Measurements from ENCODE around the gene SLC28A1.
A peak's percentile ranks its signal among the peaks of the same experiment; 100 is the strongest.

Gene SLC28A1

GRCh38 chr15:84944861-84945260 is 60.4 kb downstream of the SLC28A1 start:
- no peak for DNase-seq

DNA sequence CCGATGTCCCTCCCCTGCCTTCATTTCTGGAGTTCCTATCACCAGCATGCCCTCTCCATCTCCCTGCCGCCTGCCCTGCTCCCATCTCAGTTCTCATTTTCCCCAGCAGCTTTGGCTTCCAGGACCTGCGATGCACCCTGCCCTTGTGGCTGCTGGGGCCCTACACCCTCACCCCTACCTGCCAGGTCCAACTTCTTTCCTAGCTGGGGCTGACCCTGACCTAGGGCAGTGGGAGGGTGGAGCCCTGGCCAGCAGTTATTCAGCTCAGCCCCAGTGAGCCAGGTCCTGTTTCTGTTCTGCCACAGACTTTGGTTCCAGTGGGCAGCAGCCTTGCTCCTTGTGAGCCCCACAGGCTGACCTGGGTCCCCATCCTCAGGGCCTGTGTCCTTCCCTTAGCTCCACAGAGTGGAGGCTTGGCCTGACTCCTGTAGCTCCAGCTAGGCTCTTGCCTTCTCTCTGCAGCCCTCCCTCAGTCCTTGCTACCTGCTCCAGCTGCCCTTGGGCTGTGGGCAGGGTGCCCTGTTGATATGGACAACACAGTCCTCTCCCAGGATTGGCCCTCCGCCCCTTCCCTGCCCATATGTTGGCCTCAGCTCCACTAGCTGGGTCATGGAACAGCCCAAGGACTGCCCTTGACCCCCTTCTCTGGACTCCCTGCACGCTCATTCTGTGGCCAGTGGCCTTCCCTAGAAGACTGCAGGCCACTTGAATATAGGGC is 62.5 kb downstream of the SLC28A1 start:
- no peak for DNase-seq

DNA sequence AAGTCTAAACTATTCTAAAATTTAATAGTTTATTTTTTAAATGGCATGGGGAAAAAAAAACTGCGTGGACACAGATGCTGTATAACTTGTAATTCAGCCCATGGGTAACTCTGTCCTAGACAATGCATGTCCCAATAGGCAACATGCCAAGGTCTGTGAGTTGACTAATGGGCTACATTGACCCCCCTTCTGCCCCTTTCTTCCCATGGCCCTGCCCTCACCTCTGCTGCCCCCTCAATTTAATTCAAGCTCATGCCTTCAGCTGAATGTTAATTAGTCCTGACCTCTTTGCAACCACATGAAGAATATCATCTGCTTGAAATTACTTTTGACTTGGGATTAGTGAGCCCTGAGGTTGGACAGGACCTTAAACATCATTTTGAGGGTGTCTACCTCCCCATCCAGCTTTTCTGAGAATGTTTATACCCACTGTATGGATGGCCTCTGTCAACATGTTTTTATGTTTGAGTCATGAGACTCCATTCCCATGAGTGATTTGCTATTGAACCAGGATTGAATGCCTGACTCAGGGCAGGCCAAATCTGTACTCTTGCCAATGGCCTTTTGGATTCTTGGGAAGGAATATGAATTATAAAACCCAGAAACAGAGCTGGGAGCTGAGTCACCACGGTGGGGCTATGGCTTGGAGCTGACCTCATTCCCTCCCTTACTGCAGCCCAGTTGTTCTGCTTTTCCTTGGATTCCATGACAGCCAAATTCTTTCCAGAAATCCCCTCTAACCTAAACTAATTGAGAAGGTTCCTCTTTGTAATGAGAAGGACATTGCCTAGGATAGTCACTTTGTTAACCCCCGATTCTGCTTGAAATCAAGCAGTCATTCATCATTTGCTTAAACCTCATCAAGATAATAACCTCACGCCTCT is 63.7 kb downstream of the SLC28A1 start:
- no peak for DNase-seq

DNA sequence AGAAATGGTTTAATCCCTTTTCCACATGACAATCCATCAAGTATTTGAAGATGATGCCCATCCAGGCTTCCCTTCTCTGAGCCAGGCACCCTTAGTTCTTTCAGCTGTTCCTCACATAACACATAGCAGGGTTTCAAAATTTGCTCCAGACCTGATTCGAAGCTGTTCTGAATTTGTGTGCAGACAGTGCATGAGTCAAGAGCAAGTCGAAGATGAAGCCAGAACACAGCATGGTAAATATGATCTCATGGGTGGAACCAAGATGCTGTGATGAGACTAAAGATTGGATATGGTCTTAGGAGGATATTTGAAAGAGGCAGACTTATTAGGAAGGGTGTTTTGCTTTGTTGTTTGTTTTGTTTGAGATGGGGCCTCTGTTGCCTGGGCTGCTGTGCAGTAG is 64.6 kb downstream of the SLC28A1 start:
- DNase-seq, result no peak

DNA sequence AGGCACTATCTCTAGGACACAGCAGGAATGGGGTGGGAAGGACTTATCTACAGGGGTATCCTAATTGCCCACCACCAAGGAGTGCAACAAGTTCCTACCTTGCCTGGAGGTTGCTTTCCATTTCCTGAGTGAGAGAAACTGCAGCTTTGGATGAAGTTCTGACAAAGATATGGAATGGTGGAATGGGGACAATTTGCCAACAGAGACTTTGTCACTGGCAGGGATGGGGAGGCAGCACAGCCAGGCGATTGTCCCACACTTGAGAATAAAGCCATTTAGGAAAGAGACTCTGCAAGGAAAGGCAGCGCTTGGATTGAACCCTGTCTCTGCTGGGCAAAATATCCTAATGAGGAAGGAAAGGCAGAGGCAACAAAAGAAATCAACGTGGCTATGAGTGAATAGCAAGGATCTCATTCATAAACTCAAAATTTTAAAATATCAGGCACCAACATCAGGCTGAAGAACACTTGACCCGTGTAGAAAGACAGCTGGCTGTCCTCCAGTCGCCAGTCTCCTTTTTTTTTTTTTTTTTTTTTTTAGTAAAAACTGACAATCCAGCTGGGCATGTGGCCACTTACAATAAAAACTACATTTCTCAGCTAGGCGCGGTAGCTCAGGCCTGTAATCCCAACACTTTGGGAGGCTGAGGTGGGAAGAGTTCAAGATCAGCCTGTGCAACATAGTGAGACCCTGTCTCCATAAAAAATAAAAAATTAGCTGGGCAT is 65.5 kb downstream of the SLC28A1 start:
- DNase-seq, result no peak

GRCh38 chr15:84950570-84951111 is 66.2 kb downstream of the SLC28A1 start:
- DNase-seq, result no peak

DNA sequence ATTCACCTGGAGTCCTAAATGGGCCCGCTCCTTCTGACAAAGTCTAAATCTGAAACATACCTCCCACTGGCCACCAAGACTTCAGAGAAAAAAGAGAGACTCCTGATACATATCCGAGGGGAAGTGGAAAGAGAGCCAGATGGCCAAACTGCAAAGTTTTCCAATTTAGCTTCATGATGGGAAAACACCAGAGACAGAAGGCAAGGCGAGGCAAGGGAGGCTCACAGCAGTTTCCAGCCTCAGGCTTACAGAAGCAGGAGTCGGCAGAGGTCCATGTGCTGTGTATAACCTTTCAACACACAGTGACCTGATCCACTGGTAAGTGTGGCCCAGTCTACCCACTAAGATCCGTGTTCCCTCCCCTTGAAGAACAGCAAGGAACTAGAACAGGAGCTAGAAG is 67.3 kb downstream of the SLC28A1 start:
- DNase-seq, result no peak

- no peak for DNase-seq
Measured at GRCh38 chr15:84953136-84953535, 68.7 kb downstream of the SLC28A1 start.

DNA sequence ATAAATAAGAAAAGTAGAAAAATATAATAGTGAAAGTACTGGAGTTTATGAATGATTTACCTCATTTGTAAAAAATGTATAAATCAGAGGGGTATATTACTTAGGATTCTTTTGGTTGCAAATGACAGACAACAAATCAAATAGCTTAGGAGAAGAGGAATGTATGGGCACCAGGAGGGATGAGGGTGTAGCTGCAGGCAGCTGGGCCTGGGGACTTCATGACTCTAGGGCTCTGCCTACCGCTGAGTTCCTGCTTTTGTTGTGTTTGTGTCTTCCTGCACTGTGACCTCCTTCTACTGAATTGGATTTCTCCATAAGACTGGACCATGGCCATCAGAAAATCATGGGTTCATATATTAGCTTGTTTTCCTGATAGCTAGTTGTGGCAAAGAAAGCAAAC is 69.3 kb downstream of the SLC28A1 start:
- no peak for DNase-seq

DNA sequence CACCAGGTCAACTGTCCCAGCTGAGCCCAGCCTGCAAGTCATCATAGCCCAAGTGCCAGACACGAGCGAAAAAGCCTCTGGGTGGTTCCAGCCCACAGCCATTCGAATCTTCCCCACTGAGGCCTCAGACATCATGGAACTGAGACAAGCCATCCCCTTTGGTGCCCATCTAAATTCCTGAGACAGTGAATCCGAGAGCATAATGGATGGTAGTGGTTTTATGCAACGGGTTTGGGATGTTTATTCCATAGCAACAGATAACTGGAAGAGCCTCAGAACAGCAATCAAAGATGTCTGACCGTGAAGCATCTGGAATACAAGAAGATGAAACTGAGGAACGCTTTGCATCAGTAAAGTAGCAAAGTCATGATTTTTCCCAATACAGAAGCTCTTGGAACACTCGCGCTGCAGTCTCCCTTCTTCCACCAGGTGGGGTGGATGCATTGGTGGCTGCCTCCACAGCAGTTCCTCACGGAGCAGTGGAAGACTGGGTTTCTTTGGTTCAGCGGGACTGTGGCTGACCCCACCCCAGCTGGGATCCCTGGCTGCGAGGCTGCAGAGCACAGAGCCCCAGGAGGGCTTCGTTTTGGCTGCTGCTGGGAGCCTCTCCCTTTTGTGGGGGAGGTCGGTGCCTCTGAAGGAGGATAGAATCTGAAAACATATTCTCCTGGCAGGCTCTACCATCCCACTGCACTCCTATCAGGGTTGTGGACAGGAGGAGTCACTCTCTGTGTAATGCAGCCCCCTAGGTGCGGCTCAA is 70.8 kb downstream of the SLC28A1 start:
- DNase-seq, result peak; percentile 57

DNA sequence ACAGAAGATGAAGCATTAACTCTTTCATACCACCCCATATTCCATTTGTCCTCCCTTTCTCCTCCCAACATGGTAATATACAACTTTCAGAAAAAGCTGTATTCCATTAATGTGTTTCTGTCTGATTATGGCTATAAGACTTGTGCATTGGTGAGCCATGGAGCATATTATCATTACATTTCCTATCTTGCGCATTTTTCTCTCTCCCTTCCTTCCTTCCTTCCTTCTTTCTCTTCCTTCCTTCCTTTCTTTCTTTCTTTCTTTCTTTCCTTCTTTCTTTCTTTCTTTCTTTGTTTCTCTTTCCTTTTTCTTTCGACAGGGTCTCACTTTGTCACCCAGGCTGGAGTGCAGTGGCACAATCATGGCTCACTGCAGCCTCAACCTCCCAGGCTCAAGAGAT is 71.7 kb downstream of the SLC28A1 start:
- no peak for DNase-seq

GRCh38 chr15:84960391-84961113 is 76.1 kb downstream of the SLC28A1 start:
- no peak for DNase-seq

GRCh38 chr15:84961114-84961452 is 76.6 kb downstream of the SLC28A1 start:
- DNase-seq, result no peak

- no peak for DNase-seq
Measured at GRCh38 chr15:84961707-84962106, 77.2 kb downstream of the SLC28A1 start.

DNA sequence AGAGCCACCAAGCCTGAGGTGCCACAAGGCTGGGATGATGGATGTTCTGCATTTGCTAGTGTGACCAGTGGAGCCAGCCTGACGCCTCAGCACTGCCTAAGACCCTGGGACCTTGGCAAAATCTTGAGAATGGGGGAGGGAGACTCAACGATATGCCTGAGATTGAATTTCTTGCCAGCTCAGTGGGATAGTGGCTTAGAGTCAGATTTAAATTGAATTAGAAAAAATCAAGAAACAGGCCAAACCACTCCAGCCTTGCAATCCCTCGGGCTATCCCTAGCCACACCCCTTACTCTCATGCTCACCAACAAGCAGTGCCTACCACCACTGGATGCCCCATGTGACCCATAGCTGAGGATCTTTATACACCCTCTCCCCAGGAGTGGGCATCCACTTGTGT is 78.5 kb downstream of the SLC28A1 start:
- DNase-seq, result no peak

DNA sequence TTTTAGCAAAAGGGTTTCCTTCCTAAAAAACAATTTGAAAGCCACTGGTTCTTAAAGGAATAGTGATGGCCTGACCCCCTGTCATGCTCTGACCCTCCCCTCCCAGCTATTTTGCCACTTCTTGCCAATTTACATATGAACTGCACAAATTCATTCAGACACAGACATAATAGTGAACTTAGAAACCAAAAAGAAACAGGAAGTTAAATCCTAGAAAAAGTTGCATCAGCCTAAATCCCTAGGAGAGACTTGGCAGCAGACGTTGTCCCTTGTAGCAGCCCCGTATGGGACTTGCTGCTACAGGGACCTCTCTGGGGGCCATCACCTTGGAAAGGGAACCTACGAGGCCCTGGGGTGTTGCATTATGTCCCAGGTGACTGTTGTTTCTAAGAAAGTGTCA is 82.9 kb downstream of the SLC28A1 start:
- DNase-seq, result no peak

DNA sequence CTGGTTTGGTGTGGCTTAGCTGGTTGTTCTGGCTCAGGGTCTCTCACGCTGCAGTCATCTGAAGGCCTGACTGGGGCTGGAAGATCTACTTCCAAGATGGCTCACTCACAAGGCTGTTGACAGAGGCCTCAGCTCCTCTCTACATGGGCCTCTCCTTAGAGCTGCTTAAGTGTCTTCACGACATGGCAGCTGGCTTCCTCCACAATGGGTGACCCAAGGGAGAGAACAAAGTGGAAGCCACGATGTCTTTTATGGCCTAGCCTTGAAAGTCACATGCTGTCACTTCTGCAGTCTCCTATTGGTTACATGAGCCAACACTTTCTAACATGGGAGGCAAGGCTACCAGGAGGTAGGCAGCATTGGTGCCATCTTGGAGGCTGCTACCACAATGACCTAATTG is 83.8 kb downstream of the SLC28A1 start:
- no peak for DNase-seq

DNA sequence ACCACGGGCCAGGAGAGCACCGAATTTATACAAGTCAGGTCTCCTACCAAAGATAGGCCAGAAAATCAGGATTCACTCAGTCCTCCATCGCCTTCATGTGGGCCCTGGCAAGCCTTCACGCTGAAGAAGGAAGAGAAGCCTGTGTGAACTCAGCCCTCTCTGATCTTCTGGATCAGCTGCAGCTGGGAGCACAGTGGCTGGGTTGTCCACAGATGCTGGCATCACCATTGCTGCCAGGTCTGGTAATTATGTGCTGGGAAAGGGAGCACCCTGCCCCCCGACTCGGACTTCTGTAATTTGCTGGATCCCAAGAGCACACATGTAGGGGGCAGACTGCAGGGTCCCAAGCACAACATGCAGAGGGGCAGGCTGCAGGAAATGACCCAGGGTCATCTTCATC is 84.8 kb downstream of the SLC28A1 start:
- DNase-seq, result no peak

DNA sequence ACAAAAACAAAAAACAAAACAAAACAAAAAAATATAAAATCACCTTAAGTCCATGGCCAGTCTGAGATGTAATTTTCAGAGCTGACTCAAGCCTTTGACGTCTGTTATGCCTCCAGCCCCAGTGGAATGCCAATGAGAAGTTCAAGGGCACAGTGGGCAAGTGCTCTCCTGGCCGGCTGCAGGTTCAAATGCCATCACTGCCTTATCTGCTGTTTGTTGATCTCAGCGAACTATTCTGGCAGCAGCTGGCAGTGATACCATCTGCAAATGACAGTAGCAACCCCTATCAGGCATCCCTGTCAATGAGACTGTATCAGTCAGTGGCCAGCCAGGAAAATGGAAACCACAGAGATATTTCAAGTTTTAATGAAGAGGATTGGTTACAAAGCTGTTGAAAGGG is 86.4 kb downstream of the SLC28A1 start:
- no peak for DNase-seq

DNA sequence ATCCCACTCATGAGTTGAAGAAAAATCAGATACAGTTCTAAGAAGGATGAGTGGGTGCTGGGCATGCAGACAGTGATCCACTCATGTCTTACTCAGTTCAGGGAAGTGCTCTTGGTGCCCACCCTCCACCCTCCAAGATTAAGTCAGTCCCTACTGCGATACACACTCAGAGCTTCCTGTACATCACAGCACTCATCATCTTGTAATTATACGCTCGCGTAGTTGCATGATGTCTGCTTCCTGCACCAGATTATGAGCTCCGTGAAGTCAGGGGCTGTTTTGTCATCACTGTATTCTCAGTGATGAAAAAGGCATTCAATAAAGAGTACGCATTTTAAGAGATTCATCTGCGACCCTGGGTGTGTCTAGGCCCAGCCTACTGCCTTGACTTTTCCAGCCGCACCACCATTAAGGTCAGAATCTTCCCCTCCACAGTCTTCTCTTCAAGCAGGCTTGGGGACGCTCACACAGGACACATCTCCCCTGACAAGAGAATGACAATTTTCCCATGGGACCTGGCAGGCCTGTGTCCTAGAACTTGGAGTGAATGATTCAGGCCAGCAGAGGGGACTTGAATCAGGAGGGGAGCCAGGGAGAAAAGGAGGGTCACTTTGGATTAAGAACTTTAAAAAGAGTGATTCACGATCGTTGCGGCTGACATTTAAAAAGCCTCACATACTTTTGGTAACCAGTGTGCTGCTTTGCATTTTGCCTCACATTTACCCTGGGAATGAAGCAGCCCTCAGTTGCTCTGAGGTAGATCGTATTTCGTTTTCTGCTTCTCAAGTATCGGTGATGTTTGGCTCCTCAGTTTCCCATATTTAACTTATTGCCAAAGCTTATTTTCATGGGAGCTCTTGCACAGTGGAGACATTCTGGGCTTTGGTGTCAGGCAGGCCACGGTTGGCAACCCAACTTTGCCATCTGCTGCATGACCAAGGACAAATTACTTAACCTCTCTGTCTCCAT is 89.3 kb downstream of the SLC28A1 start:
- no peak for DNase-seq

GRCh38 chr15:84975871-84976351 is 91.4 kb downstream of the SLC28A1 start:
- no peak for DNase-seq
